ENCODE data around the gene KHDC3L.
"Not testable (repeated sequence)": the region's sequence is repeated elsewhere in the genome, so short reads cannot be mapped to it uniquely, and the experiment has no call there.

Gene KHDC3L

GRCh38 chr6:73353636-73354593 is 8.5 kb upstream of the KHDC3L start, which contains the start of gene DPPA5:
Gene DPPA5, minus strand, starts transcription at chr6:73354276. Its CDS starts 51 bp downstream, at chr6:73354225.
- Histone ChIP-seq H3K9me3 (no peaks in the 10 kb centered on the region), H3K4me1 (peaks cover 2% of the 10 kb centered on the region; the same call in 1 of the 2 replicates), H3K36me3 (replicated peaks) (no peaks in the 10 kb centered on the region), H3K4me3 (no peak within 1 kb of the TSS), H3K27me3 (ENCODE audit: low read depth) (peaks cover 78% of the 10 kb centered on the region)
- in situ Hi-C loops (cut with MboI; ENCODE audit: low sequenced_read_pairs), result no loop called here
- no peak for DNase-seq (ENCODE audit: low spot score in 2 of 2)

- peaks cover 45% of the 10 kb centered on the region for H3K27me3 ChIP-seq (ENCODE audit: low read depth)
- H3K4me3 ChIP-seq, result no peak overlapping the region
- H3K36me3 ChIP-seq (replicated peaks), result no peaks in the 10 kb centered on the region
- DNase-seq (ENCODE audit: low spot score in 2 of 2), result no peak
- no peaks in the 10 kb centered on the region for H3K9me3 ChIP-seq
- in situ Hi-C loops (cut with MboI; ENCODE audit: low sequenced_read_pairs), result no loop called here
- no peaks in the 10 kb centered on the region for H3K4me1 ChIP-seq
These were observed 545 bp downstream of the KHDC3L start for GRCh38 chr6:73362869-73363536.

DNA sequence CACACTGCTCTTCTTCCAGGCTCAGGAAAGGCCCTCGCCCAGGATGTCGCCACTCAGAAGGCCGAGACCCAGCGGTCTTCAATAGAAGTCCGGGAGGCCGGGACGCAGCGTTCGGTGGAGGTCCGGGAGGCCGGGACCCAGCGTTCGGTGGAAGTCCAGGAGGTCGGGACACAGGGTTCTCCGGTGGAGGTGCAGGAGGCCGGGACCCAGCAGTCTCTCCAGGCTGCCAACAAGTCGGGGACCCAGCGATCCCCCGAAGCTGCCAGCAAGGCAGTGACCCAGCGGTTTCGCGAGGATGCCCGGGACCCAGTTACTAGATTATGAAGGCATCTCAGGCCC is 1.0 kb downstream of the KHDC3L start:
- Histone ChIP-seq H3K9me3 (no peaks in the 10 kb centered on the region), H3K27me3 (ENCODE audit: low read depth) (peaks cover 45% of the 10 kb centered on the region), H3K4me1 (no peaks in the 10 kb centered on the region), H3K36me3 (replicated peaks) (no peaks in the 10 kb centered on the region), H3K4me3 (no peak overlapping the region)
- no peak for DNase-seq (ENCODE audit: low spot score in 2 of 2)
- in situ Hi-C loops (cut with MboI; ENCODE audit: low sequenced_read_pairs), result no loop called here

DNA sequence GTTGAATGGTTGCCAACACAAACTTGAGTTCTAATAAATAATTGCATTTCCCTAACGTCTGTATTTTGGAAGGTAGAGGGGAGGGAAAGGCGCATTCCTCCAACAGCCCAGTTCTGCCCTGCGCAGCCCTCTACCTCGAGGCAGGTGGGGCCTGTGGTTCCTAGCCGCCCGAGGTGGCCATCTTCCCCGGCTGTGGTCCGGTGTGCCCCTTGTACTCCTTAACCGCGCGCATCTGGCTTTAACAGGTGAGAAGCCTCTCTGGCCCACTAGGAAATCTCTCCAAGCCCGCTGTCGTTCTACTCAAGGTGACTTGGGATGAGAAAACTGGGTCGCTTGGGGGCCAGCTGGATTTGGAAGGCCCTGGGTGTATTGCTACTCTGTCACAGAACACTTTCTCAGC is 1.7 kb downstream of the KHDC3L start:
- Histone ChIP-seq H3K9me3 (no peaks in the 10 kb centered on the region), H3K36me3 (replicated peaks) (no peaks in the 10 kb centered on the region), H3K27me3 (ENCODE audit: low read depth) (peaks cover 46% of the 10 kb centered on the region), H3K4me1 (no peaks in the 10 kb centered on the region), H3K4me3 (no peak overlapping the region)
- DNase-seq (ENCODE audit: low spot score in 2 of 2), result no peak
- in situ Hi-C loops (cut with MboI; ENCODE audit: low sequenced_read_pairs), result no loop called here

DNA sequence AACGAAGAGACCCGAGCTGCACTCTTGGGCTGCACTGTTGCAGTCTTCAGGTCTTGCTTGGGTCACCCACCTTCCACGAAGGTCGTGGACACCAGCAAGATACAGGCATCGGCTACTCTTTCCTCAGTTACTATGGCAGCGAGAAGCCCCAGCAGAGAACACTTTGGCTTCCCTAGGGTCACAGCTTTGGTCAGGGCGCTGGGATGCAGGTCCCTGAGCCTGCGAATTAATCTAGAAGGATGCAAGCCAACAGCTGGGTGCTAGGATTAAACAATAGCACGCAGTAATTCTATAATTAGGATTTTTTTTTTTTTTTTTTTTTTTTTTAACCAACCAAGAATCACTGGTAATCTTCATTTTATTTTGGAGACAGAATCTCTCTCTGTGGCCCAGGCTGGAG is 2.1 kb downstream of the KHDC3L start:
- Histone ChIP-seq H3K4me1 (no peaks in the 10 kb centered on the region), H3K9me3 (no peaks in the 10 kb centered on the region), H3K36me3 (replicated peaks) (no peaks in the 10 kb centered on the region), H3K27me3 (ENCODE audit: low read depth) (peaks cover 51% of the 10 kb centered on the region), H3K4me3 (no peak overlapping the region)
- in situ Hi-C loops (cut with MboI; ENCODE audit: low sequenced_read_pairs), result no loop called here
- no peak for DNase-seq (ENCODE audit: low spot score in 2 of 2)

DNA sequence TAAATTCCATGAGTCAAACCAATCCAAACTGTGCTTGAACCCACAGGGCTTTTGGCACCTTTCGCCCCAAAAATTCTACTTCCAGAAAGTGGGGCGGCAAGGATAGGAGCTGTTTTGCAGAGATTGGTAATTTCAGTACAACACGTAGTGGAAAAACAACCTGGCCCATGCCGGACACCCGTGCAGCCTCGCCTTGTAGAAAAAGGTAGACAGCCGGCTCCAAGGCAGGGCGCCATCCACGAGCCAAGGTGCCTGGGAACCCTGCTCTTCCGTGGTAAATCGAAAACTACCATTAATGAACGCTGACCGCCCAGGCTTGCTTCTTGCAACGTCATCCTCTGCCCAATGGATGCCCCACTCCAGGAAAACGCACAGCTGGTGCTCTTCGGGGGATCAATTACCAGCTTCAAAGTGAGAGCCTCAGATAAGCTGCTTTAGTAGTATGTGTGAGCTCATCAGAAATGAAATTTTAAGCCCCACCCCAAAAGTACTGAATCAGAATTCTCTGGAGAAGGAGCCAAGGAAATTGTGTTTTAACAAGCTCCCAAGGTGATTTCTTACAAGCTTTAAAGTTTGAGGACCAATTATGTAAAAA is 5.4 kb downstream of the KHDC3L start:
- no peak for DNase-seq (ENCODE audit: low spot score in 2 of 2)
- in situ Hi-C loops (cut with MboI; ENCODE audit: low sequenced_read_pairs), result no loop called here
- Histone ChIP-seq H3K36me3 (replicated peaks) (no peaks in the 10 kb centered on the region), H3K27me3 (ENCODE audit: low read depth) (peaks cover 48% of the 10 kb centered on the region), H3K9me3 (no peaks in the 10 kb centered on the region), H3K4me3 (no peak overlapping the region), H3K4me1 (no peaks in the 10 kb centered on the region)

DNA sequence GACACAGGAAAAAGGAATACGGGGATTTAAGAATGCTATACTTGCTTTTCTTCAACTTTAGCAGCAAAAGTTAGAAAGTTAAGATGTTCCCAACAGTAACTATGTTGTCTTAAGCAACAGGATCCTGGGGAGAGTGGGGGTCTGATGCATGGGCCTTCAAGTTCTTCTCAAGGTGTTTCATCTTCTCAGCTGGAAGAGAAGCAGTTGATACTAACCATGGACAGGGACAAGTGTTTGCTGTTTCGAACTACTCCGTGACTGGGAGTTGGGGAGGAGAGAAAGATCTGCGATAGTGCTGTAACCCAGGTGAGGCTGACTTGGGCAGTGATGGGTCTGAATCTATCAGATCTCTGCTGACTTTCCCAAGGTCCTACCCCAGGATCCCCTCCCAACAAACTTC is 6.2 kb downstream of the KHDC3L start:
- Histone ChIP-seq H3K4me1 (no peaks in the 10 kb centered on the region), H3K9me3 (no peaks in the 10 kb centered on the region), H3K36me3 (replicated peaks) (no peaks in the 10 kb centered on the region), H3K4me3 (no peak overlapping the region), H3K27me3 (ENCODE audit: low read depth) (peaks cover 48% of the 10 kb centered on the region)
- no peak for DNase-seq (ENCODE audit: low spot score in 2 of 2)
- in situ Hi-C loops (cut with MboI; ENCODE audit: low sequenced_read_pairs), result no loop called here

GRCh38 chr6:73369157-73369556 is 6.7 kb downstream of the KHDC3L start:
- no peaks in the 10 kb centered on the region for H3K9me3 ChIP-seq
- peaks cover 44% of the 10 kb centered on the region for H3K27me3 ChIP-seq (ENCODE audit: low read depth)
- in situ Hi-C loops (cut with MboI; ENCODE audit: low sequenced_read_pairs), result no loop called here
- no peaks in the 10 kb centered on the region for H3K36me3 ChIP-seq (replicated peaks)
- H3K4me1 ChIP-seq, result no peaks in the 10 kb centered on the region
- no peak for DNase-seq (ENCODE audit: low spot score in 2 of 2)
- H3K4me3 ChIP-seq, result no peak overlapping the region

DNA sequence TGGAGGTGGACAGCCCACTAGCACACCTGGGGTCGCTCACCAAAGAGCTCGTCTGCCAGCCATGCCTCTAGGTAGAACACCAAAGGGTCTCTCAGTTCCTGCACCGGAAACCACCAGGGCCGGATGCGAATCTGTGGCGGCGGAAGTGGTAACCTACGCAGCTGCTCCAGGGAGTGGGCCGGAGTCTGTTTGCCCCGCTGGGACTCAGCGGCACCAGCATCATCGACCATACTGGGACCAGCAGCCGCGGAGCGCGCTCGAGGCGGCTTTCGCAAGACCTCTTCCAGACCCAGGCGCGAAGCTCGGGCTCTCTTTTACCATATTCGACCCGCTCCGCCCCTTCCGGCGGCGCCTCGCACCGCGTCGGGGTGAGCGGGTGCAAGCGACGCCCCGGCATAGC is 7.1 kb downstream of the KHDC3L start, which contains the start of gene OOEP:
OOEP (minus strand) TSS at position 335 of the 400 bp plus-strand sequence; CDS start at position 230, 105 bp downstream.
- Histone ChIP-seq H3K27me3 (ENCODE audit: low read depth) (peaks cover 41% of the 10 kb centered on the region), H3K36me3 (replicated peaks) (no peaks in the 10 kb centered on the region), H3K4me1 (no peaks in the 10 kb centered on the region), H3K9me3 (no peaks in the 10 kb centered on the region), H3K4me3 (no peak within 1 kb of the TSS)
- no peak for DNase-seq (ENCODE audit: low spot score in 2 of 2)
- in situ Hi-C loops (cut with MboI; ENCODE audit: low sequenced_read_pairs), result no loop called here

GRCh38 chr6:73371984-73372383 is 9.5 kb downstream of the KHDC3L start:
- Histone ChIP-seq H3K9me3 (no peaks in the 10 kb centered on the region), H3K4me3 (no peak overlapping the region), H3K27me3 (ENCODE audit: low read depth) (peaks cover 31% of the 10 kb centered on the region), H3K36me3 (replicated peaks) (no peaks in the 10 kb centered on the region), H3K4me1 (no peaks in the 10 kb centered on the region)
- no peak for DNase-seq (ENCODE audit: low spot score in 2 of 2)
- in situ Hi-C loops (cut with MboI; ENCODE audit: low sequenced_read_pairs), result no loop called here

DNA sequence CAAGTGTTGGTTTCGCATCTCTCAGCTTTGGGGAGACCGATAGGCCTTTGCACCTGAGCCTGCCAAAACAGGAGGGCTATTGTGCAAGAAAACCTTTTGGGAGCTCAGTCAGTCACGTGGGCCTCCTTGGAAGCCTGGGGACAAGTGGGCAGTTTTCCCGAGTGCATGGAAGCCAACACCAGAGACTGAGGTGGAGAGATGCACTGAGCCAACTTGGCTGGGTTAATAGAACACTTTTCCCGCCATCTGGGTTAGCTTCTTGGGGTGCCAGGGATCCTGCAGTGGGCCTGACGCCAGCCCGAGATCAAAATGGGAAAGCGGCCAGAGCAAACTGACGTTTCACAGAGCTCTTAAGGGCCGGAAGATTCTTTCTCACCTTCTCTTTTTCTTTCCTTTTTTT is 10.1 kb downstream of the KHDC3L start:
- no peaks in the 10 kb centered on the region for H3K36me3 ChIP-seq (replicated peaks)
- H3K4me3 ChIP-seq, result no peak overlapping the region
- no peaks in the 10 kb centered on the region for H3K4me1 ChIP-seq
- DNase-seq (ENCODE audit: low spot score in 2 of 2), result no peak
- no peaks in the 10 kb centered on the region for H3K9me3 ChIP-seq
- in situ Hi-C loops (cut with MboI; ENCODE audit: low sequenced_read_pairs), result no loop called here
- H3K27me3 ChIP-seq (ENCODE audit: low read depth), result peaks cover 30% of the 10 kb centered on the region

DNA sequence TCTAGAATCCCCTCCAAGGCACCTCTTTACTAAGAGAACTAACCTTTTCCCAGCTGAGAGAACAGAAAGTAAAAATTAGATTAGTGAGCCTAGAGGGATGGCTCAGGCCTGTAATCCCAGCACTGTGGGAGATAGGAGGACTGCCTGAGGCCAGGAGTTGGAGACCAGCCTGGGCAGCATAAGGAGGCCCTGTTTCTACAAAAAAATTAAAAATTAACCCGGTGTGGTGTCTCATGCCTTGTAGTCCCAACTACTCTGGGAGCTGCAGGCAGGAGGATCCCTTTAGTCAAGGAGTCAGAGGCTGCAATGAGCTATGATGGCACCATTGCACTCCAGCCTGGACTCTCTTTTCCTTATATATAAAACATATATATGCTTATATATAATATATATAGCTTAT is 12.8 kb downstream of the KHDC3L start:
- in situ Hi-C loops (cut with MboI; ENCODE audit: low sequenced_read_pairs), result no loop called here

GRCh38 chr6:73377225-73377624 is 14.8 kb downstream of the KHDC3L start:
- in situ Hi-C loops (cut with MboI; ENCODE audit: low sequenced_read_pairs), result no loop called here
- no peak for DNase-seq (ENCODE audit: low spot score in 2 of 2)
- Histone ChIP-seq H3K4me1 (no peaks in the 10 kb centered on the region), H3K36me3 (replicated peaks) (no peaks in the 10 kb centered on the region), H3K27me3 (ENCODE audit: low read depth) (no peaks in the 10 kb centered on the region), H3K9me3 (no peaks in the 10 kb centered on the region), H3K4me3 (no peak overlapping the region)

More for the DNA sequence above, 12.8 kb downstream of the KHDC3L start:
- H3K4me1 ChIP-seq, result no peaks in the 10 kb centered on the region
- 0 out of 2 replicates have a peak, but pooled peaks cover 4% of the 10 kb centered on the region for H3K27me3 ChIP-seq (ENCODE audit: low read depth)
- no peaks in the 10 kb centered on the region for H3K9me3 ChIP-seq
- DNase-seq (ENCODE audit: low spot score in 2 of 2), result no peak
- no peaks in the 10 kb centered on the region for H3K36me3 ChIP-seq (replicated peaks)
- H3K4me3 ChIP-seq, result no peak overlapping the region

DNA sequence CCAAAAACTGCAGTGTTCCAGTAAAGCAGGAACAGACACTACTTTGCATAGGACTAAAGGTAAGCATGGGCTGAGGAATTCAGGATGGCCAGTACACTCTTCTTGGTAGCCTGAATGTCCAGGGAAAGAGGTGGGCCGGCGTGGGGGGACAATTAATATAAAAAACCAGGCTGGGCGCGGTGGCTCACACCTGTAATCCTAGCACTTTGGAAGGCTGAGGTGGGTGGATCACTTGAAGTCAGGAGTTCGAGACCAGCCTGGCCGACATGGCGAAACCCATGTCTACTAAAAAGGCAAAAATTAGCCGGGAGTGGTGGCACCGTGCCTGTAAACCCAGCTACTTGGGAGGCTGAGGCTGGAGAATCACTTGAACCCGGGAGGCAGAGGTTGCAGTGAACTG is 19.1 kb downstream of the KHDC3L start:
- in situ Hi-C loops (cut with MboI; ENCODE audit: low sequenced_read_pairs); H3K36me3 ChIP-seq (replicated peaks); H3K9me3 ChIP-seq: not testable (repeated sequence)

More for the DNA sequence above, 19.1 kb downstream of the KHDC3L start:
- DNase-seq (ENCODE audit: low spot score in 2 of 2); H3K4me1 ChIP-seq; H3K4me3 ChIP-seq; H3K27me3 ChIP-seq (ENCODE audit: low read depth): not testable (repeated sequence)
